OCI-LY7 (cell line): ENCODE measurements around the gene OR52I2.

Experiments
- CTCF ChIP-seq: fragments of 200-600 bp; sonication (generic); conservative IDR thresholded peaks from 2 replicates; pipeline ENCODE4 v1.5.1; 2014; ENCODE audit warnings: mild to moderate bottlenecking, antibody characterized with exemption, low read length, moderate library complexity, mixed read lengths
- EZH2phosphoT487 ChIP-seq: fragments of 200-600 bp; sonication (generic); IDR thresholded peaks from 2 replicates; pipeline ENCODE4 v1.6.1; 2018; ENCODE audit warnings: low read depth, borderline replicate concordance, mild to moderate bottlenecking, mixed run types, antibody characterized with exemption, low read length, moderate library complexity, mixed read lengths

- TF ChIP-seq CTCF = no peak
- no peak for TF ChIP-seq EZH2phosphoT487
Observed at GRCh38 chr11:4546878-4547277, 34.7 kb upstream of the OR52I2 start.
